CD4-positive, alpha-beta T cell treated with Interleukin-21 for 1 hour (primary cell): ENCODE data around the gene GATAD2B.

Source experiments
- DNase-seq: peaks from one replicate; pipeline ENCODE4 v3.0.0-alpha.2; 2020

Gene GATAD2B

GRCh38 chr1:153922972-153923925 is at the start of gene GATAD2B:
Gene GATAD2B, minus strand, starts transcription at chr1:153922972. Its CDS starts 94,625 bp downstream, at chr1:153828347.
- peak; percentile 100 for DNase-seq

GRCh38 chr1:153970346-153970745 is 47.6 kb upstream of the GATAD2B start:
- DNase-seq: no peak

GRCh38 chr1:153968972-153969371 is 46.2 kb upstream of the GATAD2B start:
- DNase-seq: no peak

GRCh38 chr1:153968408-153968807 is 45.6 kb upstream of the GATAD2B start:
- no peak for DNase-seq

- no peak for DNase-seq
Observed at GRCh38 chr1:153968000-153968363, 45.2 kb upstream of the GATAD2B start.

- peak; percentile 92 for DNase-seq
Observed at GRCh38 chr1:153967107-153967999, 44.6 kb upstream of the GATAD2B start, which contains the start of gene CREB3L4. Gene CREB3L4, plus strand, starts transcription at chr1:153967902. Its CDS starts 624 bp downstream, at chr1:153968526.

- DNase-seq: no peak
Observed at GRCh38 chr1:153963850-153964331, 41.1 kb upstream of the GATAD2B start.

GRCh38 chr1:153963030-153963849 is 40.5 kb upstream of the GATAD2B start, which contains the start of gene SLC39A1:
Gene SLC39A1, minus strand, starts transcription at chr1:153963537. Its CDS starts 822 bp downstream, at chr1:153962715.
- peak; percentile 95 for DNase-seq

- no peak for DNase-seq
Observed at GRCh38 chr1:153962088-153963029, 39.6 kb upstream of the GATAD2B start.

GRCh38 chr1:153961421-153961820 is 38.6 kb upstream of the GATAD2B start:
- no peak for DNase-seq

- no peak for DNase-seq
Observed at GRCh38 chr1:153960206-153960605, 37.4 kb upstream of the GATAD2B start.

- DNase-seq: no peak
Observed at GRCh38 chr1:153959454-153959853, 36.7 kb upstream of the GATAD2B start.

- DNase-seq: no peak
Observed at GRCh38 chr1:153958961-153959260, 36.1 kb upstream of the GATAD2B start.

- peak; percentile 98 for DNase-seq
Observed at GRCh38 chr1:153958111-153958960, 35.6 kb upstream of the GATAD2B start, which contains the start of gene CRTC2. Gene CRTC2, minus strand, starts transcription at chr1:153958612. Its CDS starts 115 bp downstream, at chr1:153958497.

- peak; percentile 66 for DNase-seq
Observed at GRCh38 chr1:153957744-153958110, 35.0 kb upstream of the GATAD2B start.

GRCh38 chr1:153956997-153957715 is 34.4 kb upstream of the GATAD2B start:
- DNase-seq: no peak

GRCh38 chr1:153954826-153955225 is 32.1 kb upstream of the GATAD2B start:
- no peak for DNase-seq

GRCh38 chr1:153953859-153954365 is 31.1 kb upstream of the GATAD2B start:
- DNase-seq: no peak

GRCh38 chr1:153951801-153952200 is 29.0 kb upstream of the GATAD2B start:
- DNase-seq: no peak
